Measurements from ENCODE around the gene AKT1. TPM values are rescaled to one million over a fixed set of nuclear protein-coding genes. Genes with fewer than 3 reads are reported as not detected.

AKT1 gene
- total and polyA plus RNA-seq, 2 experiments from 2014 or later, result 19.2 to 78.7 TPM

- Mint-ChIP-seq H3K9me3 (peaks cover 27% of the 10 kb centered on the region), H3K27ac (no peak overlapping the region), H3K27me3 (ENCODE audit: insufficient read depth, low read depth, poor library complexity) (peaks cover 26% of the 10 kb centered on the region), H3K36me3 (ENCODE audit: low read depth) (peaks cover 32% of the 10 kb centered on the region), H3K4me3 (peak overlapping the region; percentile 14; the same call in 1 of the 3 replicates), H3K4me1 (peaks cover 17% of the 10 kb centered on the region)
- no peak for DNase-seq (ENCODE audit: low spot score)
- ATAC-seq, result no peak
- H4K20me1 ChIP-seq (replicated peaks; ENCODE audit: insufficient read depth), result peaks cover 9% of the 10 kb centered on the region
- no peak overlapping the region for H3K4me3 ChIP-seq
- no peaks in the 10 kb centered on the region for H3K9me2 ChIP-seq (ENCODE audit: insufficient read depth)
- H3K4me1 ChIP-seq (ENCODE audit: insufficient read depth), result peaks cover 6% of the 10 kb centered on the region; the same call in 1 of the 2 replicates
- TF ChIP-seq EZH2 (IDR thresholded peaks at IDR 0.05; ENCODE audit: low read depth, unreplicated experiment) (no peak), ETS1 (IDR thresholded peaks at IDR 0.05) (no peak), CTCF (conservative IDR thresholded peaks at IDR 0.05; ENCODE audit: low read depth in 2 of 2) (no peak), ZNF114 (CRISPR knock-in tag; IDR thresholded peaks at IDR 0.05) (no peak), CREB1 (CRISPR knock-in tag; IDR thresholded peaks at IDR 0.05; ENCODE audit: low read depth) (no peak), STAT1 (IDR thresholded peaks at IDR 0.05; ENCODE audit: unreplicated experiment) (no peak), JUNB (IDR thresholded peaks at IDR 0.05; ENCODE audit: unreplicated experiment) (no peak)
- no peak overlapping the region for H3K27ac ChIP-seq (ENCODE audit: low read depth)
- H2AFZ ChIP-seq, result no peak overlapping the region
- H3K4me2 ChIP-seq, result no peak overlapping the region
- H3K27me3 ChIP-seq (ENCODE audit: insufficient read depth), result no peaks in the 10 kb centered on the region
- peaks cover 20% of the 10 kb centered on the region for H3K79me2 ChIP-seq (replicated peaks; ENCODE audit: insufficient read depth)
- peaks cover 5% of the 10 kb centered on the region; the same call in 1 of the 2 replicates for H3K36me3 ChIP-seq (ENCODE audit: insufficient read depth)
- H3F3A ChIP-seq (replicated peaks; ENCODE audit: low read depth), result no peaks in the 10 kb centered on the region
These were observed 45.3 kb downstream of the AKT1 start for GRCh38 chr14:104750056-104750752.

GRCh38 chr14:104749111-104749649, 46.4 kb downstream of the AKT1 start:
- H3K27ac Mint-ChIP-seq, result no peak overlapping the region
- DNase-seq (ENCODE audit: low spot score), result no peak
- no peak overlapping the region for H3K4me2 ChIP-seq
- TF ChIP-seq ZNF462 (CRISPR knock-in tag; IDR thresholded peaks at IDR 0.05), result no peak
- no peak for TF ChIP-seq STAT1 (IDR thresholded peaks at IDR 0.05; ENCODE audit: unreplicated experiment)
- TF ChIP-seq ZNF114 (CRISPR knock-in tag; IDR thresholded peaks at IDR 0.05), result no peak
- no peak for TF ChIP-seq POLR2AphosphoS5 (IDR thresholded peaks at IDR 0.05; ENCODE audit: low read depth)
- TF ChIP-seq CREB1 (CRISPR knock-in tag; IDR thresholded peaks at IDR 0.05; ENCODE audit: low read depth), result no peak
- TF ChIP-seq JUNB (IDR thresholded peaks at IDR 0.05; ENCODE audit: unreplicated experiment), result no peak
- TF ChIP-seq ETS1 (IDR thresholded peaks at IDR 0.05), result no peak

More at GRCh38 chr14:104749111-104749649, 46.4 kb downstream of the AKT1 start:
- H4K20me1 ChIP-seq (replicated peaks; ENCODE audit: insufficient read depth), result peaks cover 7% of the 10 kb centered on the region; the same call in 1 of the 2 replicates
- Mint-ChIP-seq H3K4me1 (peaks cover 10% of the 10 kb centered on the region), H3K36me3 (ENCODE audit: low read depth) (peaks cover 26% of the 10 kb centered on the region), H3K9me3 (peaks cover 27% of the 10 kb centered on the region), H3K4me3 (no peak overlapping the region), H3K27me3 (ENCODE audit: insufficient read depth, low read depth, poor library complexity) (peaks cover 21% of the 10 kb centered on the region)
- H2AFZ ChIP-seq, result no peak overlapping the region
- H3K4me3 ChIP-seq, result no peak overlapping the region
- H3K4me1 ChIP-seq (ENCODE audit: insufficient read depth), result peaks cover 3% of the 10 kb centered on the region; the same call in 1 of the 2 replicates
- H3K9me2 ChIP-seq (ENCODE audit: insufficient read depth), result no peaks in the 10 kb centered on the region
- H3K27ac ChIP-seq (ENCODE audit: low read depth), result no peak overlapping the region
- no peaks in the 10 kb centered on the region for H3K27me3 ChIP-seq (ENCODE audit: insufficient read depth)
- peaks cover 10% of the 10 kb centered on the region for H3K79me2 ChIP-seq (replicated peaks; ENCODE audit: insufficient read depth)
- H3K36me3 ChIP-seq (ENCODE audit: insufficient read depth), result peaks cover 5% of the 10 kb centered on the region; the same call in 1 of the 2 replicates
- H3F3A ChIP-seq (replicated peaks; ENCODE audit: low read depth), result no peaks in the 10 kb centered on the region
- no peak for ATAC-seq

Measured in GM23338 (cell line).